GM18511 (cell line): ENCODE results near the gene SLC24A1.
A peak's percentile ranks its signal among the peaks of the same experiment; 100 is the strongest.

Experiments used
- ATAC-seq: cut with Tn5 transposase; IDR thresholded peaks from one replicate; pipeline ENCODE4 v1.9.1; 2021; ENCODE audit warnings: mild to moderate bottlenecking, moderate library complexity; ENCODE audit not compliant: unreplicated experiment

Gene SLC24A1

GRCh38 chr15:65618560-65619109, 3.1 kb upstream of the SLC24A1 start:
- ATAC-seq, result no peak

GRCh38 chr15:65619626-65620290, 2.0 kb upstream of the SLC24A1 start:
- ATAC-seq, result no peak

GRCh38 chr15:65620833-65621232, 905 bp upstream of the SLC24A1 start:
- ATAC-seq, result no peak

- no peak for ATAC-seq
These were observed 1.4 kb downstream of the SLC24A1 start for GRCh38 chr15:65623103-65623502.

- no peak for ATAC-seq
These were observed 5.1 kb downstream of the SLC24A1 start for GRCh38 chr15:65626856-65627255.

GRCh38 chr15:65629548-65629947, 7.8 kb downstream of the SLC24A1 start:
- ATAC-seq, result no peak

GRCh38 chr15:65630760-65631159, 9.0 kb downstream of the SLC24A1 start:
- ATAC-seq, result peak; percentile 68

- ATAC-seq, result peak; percentile 70
These were observed 9.8 kb downstream of the SLC24A1 start for GRCh38 chr15:65631503-65631902.

GRCh38 chr15:65632780-65633375, 11.1 kb downstream of the SLC24A1 start:
- ATAC-seq, result no peak

GRCh38 chr15:65633752-65634151, 12.0 kb downstream of the SLC24A1 start:
- ATAC-seq, result no peak

- no peak for ATAC-seq
These were observed 12.6 kb downstream of the SLC24A1 start for GRCh38 chr15:65634356-65634755.

- ATAC-seq, result no peak
These were observed 16.4 kb downstream of the SLC24A1 start for GRCh38 chr15:65638109-65638508.

- ATAC-seq, result no peak
These were observed 16.9 kb downstream of the SLC24A1 start for GRCh38 chr15:65638681-65639089.

GRCh38 chr15:65639509-65639908, 17.8 kb downstream of the SLC24A1 start:
- no peak for ATAC-seq

- no peak for ATAC-seq
These were observed 20.2 kb downstream of the SLC24A1 start for GRCh38 chr15:65641768-65642475.

GRCh38 chr15:65642594-65642993, 20.9 kb downstream of the SLC24A1 start:
- ATAC-seq, result no peak

GRCh38 chr15:65644282-65644681, 22.5 kb downstream of the SLC24A1 start:
- ATAC-seq, result no peak

- ATAC-seq, result no peak
These were observed 23.7 kb downstream of the SLC24A1 start for GRCh38 chr15:65645392-65645791.

GRCh38 chr15:65646486-65646885, 24.7 kb downstream of the SLC24A1 start:
- no peak for ATAC-seq

- ATAC-seq, result no peak
These were observed 28.7 kb downstream of the SLC24A1 start for GRCh38 chr15:65650312-65651041.

- no peak for ATAC-seq
These were observed 29.2 kb downstream of the SLC24A1 start for GRCh38 chr15:65651042-65651322.
